ENCODE data around the gene CAMK2G. TPM values are rescaled to one million over a fixed set of nuclear protein-coding genes. Genes with fewer than 3 reads are reported as not detected.
A peak's percentile ranks its signal among the peaks of the same experiment; 100 is the strongest.

CAMK2G gene
- total RNA-seq, 4 donors from 2014 or later = 72.0 to 131 (median 83.0) TPM

GRCh38 chr10:73786512-73786885 is 87.9 kb downstream of the CAMK2G start:
- intact Hi-C loops (cut with DNase I; ENCODE audit: low total_unique reads) = no loop called here
- 3 to 23% methylated on average over 2 of the region's 2 CpGs for WGBS, 2 donors (ENCODE audit: low coverage in 1 of 2)
- H3K4me3 ChIP-seq = peak overlapping the region; percentile 76 to 95 (median 78)
- H3K9me3 ChIP-seq = no peaks in the 10 kb centered on the region
- peak overlapping the region; percentile 90 to 97 (median 94) for H3K27ac ChIP-seq
- in situ Hi-C loops (cut with MboI; ENCODE audit: low pct_ligation_motif_present in 1 of 4, low pct_unique_long_range_greater_than_20kb in 1 of 4, low sequenced_read_pairs in 3 of 4) = no loop called here
- no peaks in the 10 kb centered on the region for H3K27me3 ChIP-seq
- H3K4me1 ChIP-seq = peaks cover 18 to 47% (median 36%) of the 10 kb centered on the region in 4 donors
- peaks cover 0 to 23% (median 11%) of the 10 kb centered on the region in 4 donors for H3K36me3 ChIP-seq
- no peak for DNase-seq
- TF ChIP-seq POLR2A (IDR thresholded peaks at IDR 0.05) (no peak), POLR2AphosphoS5 (IDR thresholded peaks at IDR 0.05) (no peak), CTCF (IDR thresholded peaks at IDR 0.05) (no peak), EP300 (IDR thresholded peaks at IDR 0.05; ENCODE audit: low read depth) (no peak)

- Histone ChIP-seq H3K27ac (peak overlapping the region; percentile 90 to 97 (median 94)), H3K4me1 (peaks cover 19 to 52% (median 40%) of the 10 kb centered on the region in 4 donors), H3K4me3 (peak overlapping the region; percentile 76 to 95 (median 78)), H3K27me3 (no peaks in the 10 kb centered on the region), H3K36me3 (peaks cover 0 to 17% (median 8%) of the 10 kb centered on the region in 4 donors), H3K9me3 (no peaks in the 10 kb centered on the region)
- 0 to 1% methylated on average over 1 to 43 of the region's 54 CpGs for WGBS, 2 donors (ENCODE audit: low coverage in 1 of 2)
- peak; percentile 55 for DNase-seq
- TF ChIP-seq CTCF (IDR thresholded peaks at IDR 0.05) (no peak), POLR2AphosphoS5 (IDR thresholded peaks at IDR 0.05) (no peak), POLR2A (IDR thresholded peaks at IDR 0.05) (no peak), EP300 (IDR thresholded peaks at IDR 0.05; ENCODE audit: low read depth) (no peak)
- in situ Hi-C loops (cut with MboI; ENCODE audit: low pct_ligation_motif_present in 1 of 4, low pct_unique_long_range_greater_than_20kb in 1 of 4, low sequenced_read_pairs in 3 of 4) (no loop called here), intact Hi-C loops (cut with DNase I; ENCODE audit: low total_unique reads) (no loop called here)
Measured at GRCh38 chr10:73785721-73786511, 88.4 kb downstream of the CAMK2G start.

- H3K27me3 ChIP-seq = no peaks in the 10 kb centered on the region
- H3K27ac ChIP-seq = peak within 1 kb of the TSS; percentile 90 to 97 (median 94)
- no peaks in the 10 kb centered on the region for H3K9me3 ChIP-seq
- intact Hi-C loops (cut with DNase I; ENCODE audit: low total_unique reads) (no loop called here), in situ Hi-C loops (cut with MboI; ENCODE audit: low pct_ligation_motif_present in 1 of 4, low pct_unique_long_range_greater_than_20kb in 1 of 4, low sequenced_read_pairs in 3 of 4) (no loop called here)
- H3K4me1 ChIP-seq = peaks cover 24 to 59% (median 46%) of the 10 kb centered on the region in 4 donors
- WGBS, 2 donors (ENCODE audit: low coverage in 1 of 2) = 0% methylated on average over 5 to 36 of the region's 36 CpGs
- TF ChIP-seq POLR2A (IDR thresholded peaks at IDR 0.05) = peak; percentile 84
- peak in 1 of 5 experiments; percentile 7 for TF ChIP-seq CTCF (IDR thresholded peaks at IDR 0.05)
- TF ChIP-seq POLR2AphosphoS5 (IDR thresholded peaks at IDR 0.05) = peak; percentile 67 to 86 (median 79)
- peak; percentile 8 for TF ChIP-seq EP300 (IDR thresholded peaks at IDR 0.05; ENCODE audit: low read depth)
- DNase-seq = peak; percentile 88
- peak within 1 kb of the TSS; percentile 76 to 95 (median 78) for H3K4me3 ChIP-seq
- H3K36me3 ChIP-seq = peaks cover 0 to 11% (median 5%) of the 10 kb centered on the region in 4 donors
Measured at GRCh38 chr10:73785211-73785720, 89.1 kb downstream of the CAMK2G start, which contains the start of gene ZSWIM8. TSS of gene ZSWIM8 (plus strand) at chr10:73785606. CDS start at chr10:73785879, 273 bp downstream.

GRCh38 chr10:73782749-73783085 is 91.6 kb downstream of the CAMK2G start:
- no peaks in the 10 kb centered on the region for H3K9me3 ChIP-seq
- H3K27me3 ChIP-seq = no peaks in the 10 kb centered on the region
- H3K27ac ChIP-seq = peak overlapping the region; percentile 91 to 98 (median 96)
- H3K4me3 ChIP-seq = peak overlapping the region in 3 of 4 donors; percentile 70 to 92 (median 76)
- H3K36me3 ChIP-seq = peaks cover 0 to 6% (median 0%) of the 10 kb centered on the region in 4 donors
- TF ChIP-seq CTCF (IDR thresholded peaks at IDR 0.05) (no peak), POLR2AphosphoS5 (IDR thresholded peaks at IDR 0.05) (no peak), EP300 (IDR thresholded peaks at IDR 0.05; ENCODE audit: low read depth) (no peak), POLR2A (IDR thresholded peaks at IDR 0.05) (no peak)
- 0 to 43% methylated on average over 1 to 2 of the region's 2 CpGs for WGBS, 2 donors (ENCODE audit: low coverage in 1 of 2)
- DNase-seq = no peak
- intact Hi-C loops (cut with DNase I; ENCODE audit: low total_unique reads) = loop anchor here (5.0 kb wide), 1 partner anchor 505 kb away; no protein-coding TSS in a partner anchor
- in situ Hi-C loops (cut with MboI; ENCODE audit: low pct_ligation_motif_present in 1 of 4, low pct_unique_long_range_greater_than_20kb in 1 of 4, low sequenced_read_pairs in 3 of 4) = no loop called here
- H3K4me1 ChIP-seq = peaks cover 24 to 56% (median 46%) of the 10 kb centered on the region in 4 donors
